GM13977 (cell line): ENCODE measurements around the gene VPS29.

Source experiments
- DNase-seq: peaks from one replicate; pipeline ENCODE4 v3.0.0; 2012; ENCODE audit warnings: low spot score
- CTCF ChIP-seq: IDR thresholded peaks from 2 replicates; pipeline ENCODE4 v1.5.1; 2012; ENCODE audit warnings: mild to moderate bottlenecking, control low read depth; ENCODE audit not compliant: insufficient read depth; ENCODE audit errors: extremely low read depth, missing control alignments
- in situ Hi-C: fragments of 300-500 bp; cut with MboI; formaldehyde crosslinking; loops from one replicate; pipeline ENCODE4 v1.12.0; 2022; ENCODE audit warnings: low sequenced_read_pairs, low pct_unique_long_range_greater_than_20kb, mixed read lengths, inconsistent platforms; ENCODE audit not compliant: unreplicated experiment

VPS29 gene

GRCh38 chr12:110453569-110454296 lies 48.2 kb downstream of the VPS29 start:
- in situ Hi-C loops: loop anchor here (10.0 kb wide), 1 partner anchor 371 kb away; no protein-coding TSS in a partner anchor
- TF ChIP-seq CTCF: no peak
- DNase-seq: no peak

- no peak for DNase-seq
- in situ Hi-C loops: loop anchor here (10.0 kb wide), 1 partner anchor 374 kb away; no protein-coding TSS in a partner anchor
- TF ChIP-seq CTCF: no peak
These were observed 50.6 kb downstream of the VPS29 start for GRCh38 chr12:110451263-110451662.

DNA sequence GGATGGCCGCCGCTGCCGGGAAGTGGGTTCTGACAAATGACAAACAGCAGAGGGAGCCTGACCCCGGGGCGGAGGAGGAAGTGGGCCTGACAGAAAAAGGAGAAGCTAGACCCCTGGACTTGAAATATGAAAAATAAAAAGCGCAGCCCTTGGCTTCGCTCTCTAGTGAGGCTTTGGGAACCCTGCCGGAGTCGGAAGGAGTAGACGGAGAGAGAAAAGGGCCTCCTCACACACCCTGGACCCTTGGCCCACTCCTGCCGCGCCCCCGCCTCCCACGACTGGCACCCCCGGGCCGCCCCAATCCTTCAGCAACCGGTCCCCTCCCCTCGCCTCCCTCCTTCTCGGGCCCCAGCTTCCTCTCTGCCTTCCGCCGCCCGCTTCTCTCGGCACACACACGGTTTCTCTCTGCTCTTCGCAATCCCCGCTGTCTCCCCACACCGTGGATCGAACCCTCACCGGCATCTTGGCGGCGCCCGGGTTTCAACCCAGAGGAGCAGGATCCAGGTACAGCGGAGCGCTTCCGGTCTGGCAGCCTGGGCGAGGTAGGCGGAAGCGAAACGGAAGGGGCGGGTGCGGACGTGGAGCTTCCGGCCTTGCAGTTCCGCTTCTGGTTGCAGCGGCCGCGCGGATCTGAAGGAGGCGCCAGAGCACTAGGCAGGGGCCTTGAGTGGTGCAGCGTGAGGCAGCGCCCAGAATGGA lies 52.0 kb downstream of the VPS29 start, which contains the start of gene ARPC3:
Gene ARPC3 (minus strand): TSS at position 539 of the 699 bp plus-strand sequence. CDS start 77 bp downstream, at position 462.
- in situ Hi-C loops: loop anchor here (10.0 kb wide), 1 partner anchor 375 kb away; no protein-coding TSS in a partner anchor
- TF ChIP-seq CTCF: peak; percentile 97
- peak; percentile 87 for DNase-seq

DNA sequence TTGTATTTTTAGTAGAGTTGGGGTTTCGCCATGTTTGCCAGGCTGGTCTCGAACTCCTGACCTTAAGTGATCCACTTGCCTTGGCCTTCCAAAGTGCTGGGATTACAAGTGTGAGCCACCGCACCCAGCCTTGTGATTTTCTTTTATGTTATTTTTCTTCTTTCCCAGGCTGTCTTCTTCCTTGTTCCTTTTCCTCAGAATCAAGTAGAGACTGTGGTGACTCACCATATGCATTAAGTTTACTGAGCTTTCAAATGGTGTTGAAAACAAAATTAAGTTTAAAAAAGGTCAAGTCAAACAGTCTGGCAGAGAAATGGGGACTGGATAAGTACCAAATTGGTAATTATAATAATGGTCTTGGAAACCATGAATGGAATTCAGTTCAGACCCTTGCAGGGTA lies 57.5 kb downstream of the VPS29 start:
- no peak for DNase-seq
- in situ Hi-C loops: no loop called here
- no peak for TF ChIP-seq CTCF
